GM12878 (cell line): ENCODE measurements around the gene CD151. TPM values are rescaled to one million over a fixed set of nuclear protein-coding genes. Genes with fewer than 3 reads are reported as not detected.

Source experiments
- ATAC-seq: fragments of 200-7000 bp; cut with Tn5 transposase; 3 replicates; pipeline ENCODE4 v1.9.1; 2020; ENCODE audit warnings: mild to moderate bottlenecking, moderate library complexity
- BruUV-seq: library from RNA; stranded (reverse); fragments of 400-500 nt; replicated peaks from 2 replicates; lab custom pipeline; 2021; lab: Mats Ljungman, UMichigan
- CTCF ChIA-PET: fragments of 300-600 bp; sonication (Branson Sonifier 250); formaldehyde crosslinking; extraction: SDS; loops from one replicate; lab custom pipeline; 2021; ENCODE audit warnings: inconsistent platforms; lab: Yijun Ruan, JAX
- POLR2A ChIA-PET: fragments of 350-600 bp; formaldehyde crosslinking; extraction: SDS; loops from one replicate; lab custom pipeline; 2021; ENCODE audit warnings: inconsistent platforms; lab: Charles Lee
- RAD21 ChIA-PET: fragments of 300-600 bp; sonication (Branson Sonifier 250); formaldehyde crosslinking; loops from one replicate; lab custom pipeline; 2023; ENCODE audit warnings: antibody characterized with exemption; ENCODE audit not compliant: unreplicated experiment; lab: Charles Lee
- SMC1A ChIA-PET: fragments of 300-600 bp; sonication (Branson Sonifier 250); formaldehyde crosslinking; loops from one replicate; lab custom pipeline; 2023; ENCODE audit not compliant: unreplicated experiment, uncharacterized antibody; lab: Charles Lee
- DNase-seq: peaks from one replicate; pipeline ENCODE4 v3.0.0-alpha.2; 2011; ENCODE audit warnings: low read depth, low spot score
- FAIRE-seq: peaks from 3 replicates; lab custom pipeline; 2011; peaks lifted over from hg19 to GRCh38; lab: Jason Lieb, UNC
- H2AFZ ChIP-seq: 2 replicates; pipeline ENCODE4 v1.6.0; 2011; ENCODE audit warnings: low read depth, low read length, control low read depth; ENCODE audit not compliant: control insufficient read depth
- H3K27ac ChIP-seq: 2 replicates; pipeline ENCODE4 v1.5.1; 2011; ENCODE audit warnings: control low read depth; ENCODE audit not compliant: control insufficient read depth, insufficient read depth
- H3K27me3 ChIP-seq, 2 experiments: replicated peaks in 1 of 2; 2 replicates each; pipeline versions ENCODE4 v1.6.0 to v1.6.1; 2011; ENCODE audit warnings: low read length in 1 of 2; ENCODE audit not compliant: control insufficient read depth in 2 of 2, insufficient read depth in 2 of 2
- H3K36me3 ChIP-seq, 2 experiments: 2 replicates each; pipeline ENCODE4 v1.5.1; 2011; ENCODE audit warnings: low read length in 1 of 2; ENCODE audit not compliant: control insufficient read depth in 2 of 2, insufficient read depth in 2 of 2
- H3K4me1 ChIP-seq: 2 replicates; pipeline ENCODE4 v1.6.1; 2011; ENCODE audit warnings: mild to moderate bottlenecking, low read length, moderate library complexity, mixed read lengths; ENCODE audit not compliant: control insufficient read depth, insufficient read depth
- H3K4me2 ChIP-seq: 2 replicates; pipeline ENCODE4 v1.6.0; 2011; ENCODE audit warnings: control low read depth; ENCODE audit not compliant: control insufficient read depth, insufficient read depth
- H3K4me3 ChIP-seq: fragments of 200-600 bp; sonication (generic); 2 replicates; pipeline ENCODE4 v1.5.1; 2016
- H3K79me2 ChIP-seq: 2 replicates; pipeline ENCODE4 v1.6.0; 2011; ENCODE audit warnings: low read length; ENCODE audit not compliant: control insufficient read depth, insufficient read depth
- H3K9ac ChIP-seq: 2 replicates; pipeline ENCODE4 v1.8.0; 2011; ENCODE audit warnings: low read length, control low read depth, mixed read lengths; ENCODE audit not compliant: control insufficient read depth, insufficient read depth
- H3K9me3 ChIP-seq: replicated peaks from 3 replicates; pipeline ENCODE4 v1.5.1; 2011; ENCODE audit warnings: mild to moderate bottlenecking, low read length; ENCODE audit not compliant: control insufficient read depth, insufficient read depth
- H4K20me1 ChIP-seq: 2 replicates; pipeline ENCODE4 v1.6.0; 2011; ENCODE audit not compliant: control insufficient read depth, insufficient read depth
- HDAC6 ChIP-seq: fragments of 200-600 bp; sonication (generic); IDR thresholded peaks from one replicate; pipeline ENCODE4 v1.8.0; 2017; ENCODE audit warnings: antibody characterized with exemption; ENCODE audit not compliant: unreplicated experiment
- KDM1A ChIP-seq: fragments of 200-600 bp; sonication (generic); IDR thresholded peaks from 2 replicates; pipeline ENCODE4 v1.6.1; 2016; ENCODE audit warnings: borderline replicate concordance
- PAX5 ChIP-seq: IDR thresholded peaks from 2 replicates; pipeline ENCODE4 v1.6.1; 2011; ENCODE audit warnings: low read depth, low read length, borderline replicate concordance
- RELA ChIP-seq: fragments of 450-650 bp; IDR thresholded peaks from 2 replicates; pipeline ENCODE4 v1.8.0; 2014; ENCODE audit warnings: borderline replicate concordance; ENCODE audit not compliant: partially characterized antibody
- SMARCA5 ChIP-seq: fragments of 450-650 bp; IDR thresholded peaks from 2 replicates; pipeline ENCODE4 v1.6.1; 2017; ENCODE audit warnings: mild to moderate bottlenecking
- ZBTB40 ChIP-seq: fragments of 450-650 bp; IDR thresholded peaks from 2 replicates; pipeline ENCODE4 v1.6.1; 2016; ENCODE audit warnings: mild to moderate bottlenecking, moderate library complexity, borderline replicate concordance
- ZNF384 ChIP-seq: IDR thresholded peaks from 2 replicates; pipeline ENCODE4 v1.6.1; 2012; ENCODE audit warnings: low read depth, mild to moderate bottlenecking, low read length, improper control_type of control experiment, borderline replicate concordance
- WGBS: methylation state at CpG from one replicate; pipeline ENCODE4 v1.1.6; 2016; ENCODE audit warnings: low lambda C conversion rate; ENCODE audit not compliant: insufficient replicate concordance, insufficient coverage; ENCODE audit errors: missing lambda C conversion rate; 5-methylcytosine and 5-hydroxymethylcytosine counted together
- in situ Hi-C: fragments of 300-500 bp; cut with MboI; formaldehyde crosslinking; loops from 9 replicates; pipeline ENCODE4 v1.14.3; 2018; ENCODE audit warnings: mixed read lengths
- intact Hi-C: fragments of 100-400 bp; cut with micrococcal nuclease; formaldehyde crosslinking; loops from one replicate; pipeline ENCODE4 v1.14.2; 2022; ENCODE audit not compliant: unreplicated experiment
- polyA plus RNA-seq, 11 experiments: library from polyadenylated mRNA; depleted of rRNA in 4 of 11; unstranded in 6 of 11; stranded (reverse) in 5 of 11; fragments of >200 nt; fragmentation: Nextera tagmentation in 4 of 11; fragmentation: Illumina TruSeq in 1 of 11; extraction: Ambion mirVana in 4 of 11; extraction: Trizol in 1 of 11; gene quantifications; 1 replicate in 1 of 11; 2 replicates in 10 of 11; pipeline versions ENCODE4 v1.2.1 to v1.2.3, GENCODE V29; 2011 to 2016; ENCODE audit warnings: inconsistent platforms in 2 of 11, missing spikeins in 2 of 11, low read depth in 1 of 11
- total RNA-seq, 4 experiments: library from RNA; depleted of rRNA in 3 of 4; stranded (reverse); fragments of >200 nt in 3 of 4; fragmentation: Illumina TruSeq in 1 of 4; extraction: Trizol in 1 of 4; gene quantifications; 2 replicates each; pipeline versions ENCODE4 v1.2.1 to v1.2.3, GENCODE V29; 2013 to 2021

The CD151 gene
- total and polyA plus RNA-seq, 10 of the 15 experiments (the other 5 are each of a cell fraction or from before 2014, with no cell fraction given), result 0.52 to 41.7 (median 14.7) TPM

- peaks cover 0 to 9% of the 10 kb centered on the region in 2 experiments; a peak in 2 of 4 replicates for H3K36me3 ChIP-seq
- no peak overlapping the region for H2AFZ ChIP-seq
- H3K79me2 ChIP-seq, result peaks cover 30% of the 10 kb centered on the region
- H3K4me1 ChIP-seq, result peaks cover 22% of the 10 kb centered on the region
- no peaks in the 10 kb centered on the region for H3K27me3 ChIP-seq
- H3K4me2 ChIP-seq, result no peak overlapping the region
- ChIA-PET SMC1A (no interaction called here), RAD21 (no interaction called here), POLR2A (no interaction called here), CTCF (no interaction called here)
- WGBS, result 83% methylated on average over 12 of the region's 13 CpGs
- H3K27ac ChIP-seq, result no peak overlapping the region
- H3K9ac ChIP-seq, result no peak overlapping the region
- no peak for DNase-seq
- FAIRE-seq, result no peak
- TF ChIP-seq HDAC6 (no peak), PAX5 (no peak), KDM1A (no peak), SMARCA5 (no peak), RELA (no peak), ZNF384 (no peak), ZBTB40 (no peak)
- no peak for ATAC-seq
- in situ Hi-C loops (no loop called here), intact Hi-C loops (no loop called here)
- BruUV-seq, result no TSS peak
- no peaks in the 10 kb centered on the region for H3K9me3 ChIP-seq
- H4K20me1 ChIP-seq, result no peaks in the 10 kb centered on the region
- H3K4me3 ChIP-seq, result no peak overlapping the region
Measured at GRCh38 chr11:792873-793272, 39.9 kb upstream of the CD151 start.
